Mucosa of stomach (tissue), 1 donor: Measurements from ENCODE around the gene KCNH5.
"Not testable (repeated sequence)": the region's sequence is repeated elsewhere in the genome, so short reads cannot be mapped to it uniquely, and the experiment has no call there.

Source experiments
- H3K27me3 ChIP-seq: one replicate; pipeline ENCODE4 v1.7.0; 2013; ENCODE audit warnings: mild to moderate bottlenecking, low read length; ENCODE audit not compliant: control insufficient read depth, insufficient read depth
- H3K36me3 ChIP-seq: one replicate; pipeline ENCODE4 v1.7.0; 2013; ENCODE audit warnings: low read length; ENCODE audit not compliant: control insufficient read depth, insufficient read depth
- H3K4me1 ChIP-seq: one replicate; pipeline ENCODE4 v1.7.0; 2013; ENCODE audit warnings: mild to moderate bottlenecking, low read length; ENCODE audit not compliant: control insufficient read depth, insufficient read depth
- H3K4me3 ChIP-seq: one replicate; pipeline ENCODE4 v1.7.0; 2013; ENCODE audit warnings: low read length
- H3K9ac ChIP-seq: one replicate; pipeline ENCODE4 v1.7.0; 2013; ENCODE audit warnings: mild to moderate bottlenecking, low read length, moderate library complexity
- H3K9me3 ChIP-seq: one replicate; pipeline ENCODE4 v1.7.0; 2013; ENCODE audit warnings: mild to moderate bottlenecking, low read length, moderate library complexity; ENCODE audit not compliant: control insufficient read depth
- donor health status: Pancreatic carcinoma.

KCNH5 gene

GRCh38 chr14:62777510-62777909 lies 267.7 kb downstream of the KCNH5 start:
- no peaks in the 10 kb centered on the region for H3K27me3 ChIP-seq
- H3K9me3 ChIP-seq = no peaks in the 10 kb centered on the region
- H3K4me1 ChIP-seq = no peaks in the 10 kb centered on the region
- no peak overlapping the region for H3K4me3 ChIP-seq
- no peak overlapping the region for H3K9ac ChIP-seq
- H3K36me3 ChIP-seq = no peaks in the 10 kb centered on the region

DNA sequence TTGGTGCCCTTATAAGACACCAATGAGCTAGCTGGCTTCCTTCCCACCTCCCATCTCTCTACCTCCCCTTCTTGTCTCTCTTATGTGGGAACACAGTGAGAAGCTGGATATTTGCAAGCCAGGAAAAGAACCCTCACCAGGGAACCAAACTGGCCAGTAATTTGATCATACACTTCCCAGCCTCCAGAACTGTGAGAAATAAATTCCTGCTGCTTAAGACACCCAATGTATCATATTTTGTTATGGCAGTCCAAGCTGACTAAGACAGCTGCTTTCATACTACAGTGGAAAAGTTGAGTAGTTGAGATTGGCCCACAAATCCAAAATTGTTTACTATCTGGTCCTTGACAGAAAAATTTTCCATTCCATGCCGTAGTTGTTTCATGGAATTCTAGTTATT lies 269.0 kb downstream of the KCNH5 start:
- Histone ChIP-seq H3K9me3 (no peaks in the 10 kb centered on the region), H3K27me3 (no peaks in the 10 kb centered on the region), H3K9ac (no peak overlapping the region), H3K4me1 (no peaks in the 10 kb centered on the region), H3K36me3 (no peaks in the 10 kb centered on the region), H3K4me3 (no peak overlapping the region)

DNA sequence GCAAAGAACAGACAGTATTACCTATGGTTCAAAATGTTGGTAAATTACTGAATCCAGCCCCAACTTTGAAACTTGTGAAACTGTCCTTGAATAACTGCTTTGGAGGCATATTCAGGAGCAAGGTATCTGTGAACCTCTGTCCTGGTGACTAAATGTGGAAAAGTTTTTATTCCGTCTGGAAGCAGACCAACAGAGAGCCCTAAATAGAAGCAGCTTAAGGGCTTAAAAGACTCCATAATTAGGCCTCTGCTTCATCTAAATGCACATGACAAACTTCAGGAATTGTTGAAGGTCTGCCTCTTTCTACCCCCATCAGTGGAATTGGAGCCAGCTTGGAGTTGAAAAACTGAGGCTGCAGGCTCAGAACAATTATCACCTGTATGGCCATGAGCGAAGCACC lies 276.5 kb downstream of the KCNH5 start:
- no peaks in the 10 kb centered on the region for H3K4me1 ChIP-seq

DNA sequence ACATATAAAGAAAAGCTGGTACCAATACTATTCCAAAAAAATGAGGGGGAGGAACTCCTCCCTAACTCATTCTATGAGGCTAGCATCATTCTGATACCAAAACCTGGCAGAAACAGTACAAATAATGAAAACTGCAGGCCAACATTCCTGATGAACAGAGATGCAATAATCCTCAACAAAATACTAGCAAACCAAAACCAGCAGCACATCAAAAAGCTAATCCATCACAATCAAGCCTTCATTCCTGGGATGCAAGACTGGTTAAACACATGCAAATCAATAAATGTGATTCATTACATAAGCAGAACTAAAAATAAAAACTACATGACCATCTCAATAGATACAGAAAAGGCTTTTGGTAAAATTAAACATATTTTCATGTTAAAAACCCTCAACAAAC lies 281.3 kb downstream of the KCNH5 start:
- no peaks in the 10 kb centered on the region for H3K4me1 ChIP-seq
- no peak overlapping the region for H3K9ac ChIP-seq
- H3K4me3 ChIP-seq = no peak overlapping the region
- peaks cover 33% of the 10 kb centered on the region for H3K27me3 ChIP-seq
- H3K36me3 ChIP-seq = no peaks in the 10 kb centered on the region
- H3K9me3 ChIP-seq = no peaks in the 10 kb centered on the region

More for the DNA sequence above, 276.5 kb downstream of the KCNH5 start:
- Histone ChIP-seq H3K9me3 (no peaks in the 10 kb centered on the region), H3K9ac (no peak overlapping the region), H3K36me3 (no peaks in the 10 kb centered on the region), H3K4me3 (no peak overlapping the region), H3K27me3 (peaks cover 31% of the 10 kb centered on the region)

GRCh38 chr14:62759796-62760195 lies 285.5 kb downstream of the KCNH5 start:
- Histone ChIP-seq H3K4me3 (no peak overlapping the region), H3K9me3 (no peaks in the 10 kb centered on the region), H3K4me1 (no peaks in the 10 kb centered on the region), H3K36me3 (no peaks in the 10 kb centered on the region), H3K9ac (no peak overlapping the region), H3K27me3 (peaks cover 13% of the 10 kb centered on the region)

DNA sequence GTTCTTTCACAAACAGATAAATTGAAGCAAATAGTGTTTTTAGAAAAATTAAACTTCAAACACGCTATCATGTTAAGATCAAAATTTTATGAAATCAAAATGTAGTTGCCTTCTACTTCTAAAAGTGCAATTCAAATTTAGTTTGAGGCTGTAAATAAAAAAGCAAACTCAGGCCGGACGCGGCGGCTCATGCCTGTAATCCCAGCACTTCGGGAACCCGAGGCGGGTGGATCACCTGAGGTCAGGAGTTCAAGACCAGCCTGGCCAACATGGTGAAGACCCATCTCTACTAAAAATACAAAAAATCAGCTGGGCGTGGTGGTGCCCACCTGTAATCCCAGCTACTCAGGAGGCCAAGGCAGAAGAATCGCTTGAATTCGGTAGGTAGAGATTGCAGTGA lies 298.4 kb downstream of the KCNH5 start:
- H3K4me3 ChIP-seq, H3K36me3 ChIP-seq, H3K27me3 ChIP-seq, H3K4me1 ChIP-seq, H3K9ac ChIP-seq, H3K9me3 ChIP-seq: not testable (repeated sequence)

DNA sequence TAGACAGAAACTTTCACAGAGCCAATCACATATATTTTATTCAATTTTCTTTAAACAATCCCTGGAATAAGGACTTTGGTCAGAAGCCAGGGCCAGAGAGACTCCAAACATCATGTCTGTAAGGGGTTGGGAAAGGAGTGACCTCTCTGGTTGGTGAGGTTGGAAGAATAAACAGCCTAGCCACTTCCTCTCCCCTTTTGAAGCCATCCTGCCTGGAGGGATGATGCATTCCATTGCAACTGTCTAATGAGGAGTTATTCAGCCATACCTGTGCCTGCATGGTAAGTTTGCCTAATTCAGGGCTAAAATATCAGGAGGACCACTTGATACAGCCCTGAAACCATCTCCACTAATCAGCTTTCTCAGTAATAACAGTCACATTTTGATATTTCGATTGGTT lies 299.8 kb downstream of the KCNH5 start:
- Histone ChIP-seq H3K4me3 (no peak overlapping the region), H3K36me3 (no peaks in the 10 kb centered on the region), H3K27me3 (no peaks in the 10 kb centered on the region), H3K9me3 (no peaks in the 10 kb centered on the region), H3K9ac (no peak overlapping the region), H3K4me1 (no peaks in the 10 kb centered on the region)

DNA sequence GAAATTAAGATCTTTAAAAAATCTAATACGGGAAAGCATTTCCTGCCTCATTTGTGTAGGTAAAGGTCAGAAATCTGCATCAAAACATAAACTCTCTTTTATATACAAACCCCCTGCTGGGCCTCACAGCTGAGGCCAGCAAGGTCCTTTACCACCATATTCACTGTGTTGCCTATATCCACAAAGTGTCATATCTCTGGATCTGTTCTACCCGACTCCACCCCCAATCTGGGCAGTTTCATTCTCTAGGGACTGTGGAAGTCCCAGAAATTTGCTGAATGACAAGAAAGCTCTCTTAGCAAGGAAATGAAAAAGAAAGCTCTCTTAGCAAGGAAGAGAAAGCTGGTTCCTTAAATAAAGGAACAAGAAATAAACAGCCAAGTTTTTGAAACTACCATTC lies 301.7 kb downstream of the KCNH5 start:
- Histone ChIP-seq H3K27me3 (no peaks in the 10 kb centered on the region), H3K36me3 (no peaks in the 10 kb centered on the region), H3K9me3 (no peaks in the 10 kb centered on the region), H3K9ac (no peak overlapping the region), H3K4me3 (no peak overlapping the region), H3K4me1 (no peaks in the 10 kb centered on the region)

GRCh38 chr14:62743118-62743517 lies 302.1 kb downstream of the KCNH5 start:
- no peaks in the 10 kb centered on the region for H3K9me3 ChIP-seq
- no peak overlapping the region for H3K9ac ChIP-seq
- no peak overlapping the region for H3K4me3 ChIP-seq

GRCh38 chr14:62739647-62740046 lies 305.6 kb downstream of the KCNH5 start:
- H3K4me3 ChIP-seq = no peak overlapping the region
- no peaks in the 10 kb centered on the region for H3K9me3 ChIP-seq
- no peak overlapping the region for H3K9ac ChIP-seq
- no peaks in the 10 kb centered on the region for H3K4me1 ChIP-seq
- no peaks in the 10 kb centered on the region for H3K36me3 ChIP-seq
- no peaks in the 10 kb centered on the region for H3K27me3 ChIP-seq

More at GRCh38 chr14:62743118-62743517, 302.1 kb downstream of the KCNH5 start:
- Histone ChIP-seq H3K36me3 (no peaks in the 10 kb centered on the region), H3K4me1 (no peaks in the 10 kb centered on the region), H3K27me3 (no peaks in the 10 kb centered on the region)

GRCh38 chr14:62736048-62737043 lies 308.9 kb downstream of the KCNH5 start:
- H3K27me3 ChIP-seq = no peaks in the 10 kb centered on the region
- no peak overlapping the region for H3K4me3 ChIP-seq
- no peaks in the 10 kb centered on the region for H3K9me3 ChIP-seq
- no peak overlapping the region for H3K9ac ChIP-seq
- no peaks in the 10 kb centered on the region for H3K36me3 ChIP-seq
- H3K4me1 ChIP-seq = no peaks in the 10 kb centered on the region

GRCh38 chr14:62734831-62735230 lies 310.4 kb downstream of the KCNH5 start:
- no peak overlapping the region for H3K4me3 ChIP-seq
- H3K9me3 ChIP-seq = no peaks in the 10 kb centered on the region
- H3K9ac ChIP-seq = no peak overlapping the region
- no peaks in the 10 kb centered on the region for H3K36me3 ChIP-seq
- H3K27me3 ChIP-seq = no peaks in the 10 kb centered on the region
- no peaks in the 10 kb centered on the region for H3K4me1 ChIP-seq
